BJ (cell line): Measurements from ENCODE around the gene RAD51B. TPM values are rescaled to one million over a fixed set of nuclear protein-coding genes. Genes with fewer than 3 reads are reported as not detected.

ENCODE experiments used
- CTCF ChIA-PET: fragments of 350-600 bp; formaldehyde crosslinking; extraction: SDS; loops from one replicate; lab custom pipeline; 2021; ENCODE audit warnings: antibody characterized with exemption, inconsistent platforms; lab: Yijun Ruan, JAX
- POLR2A ChIA-PET: fragments of 300-600 bp; sonication (Branson Sonifier 250); formaldehyde crosslinking; extraction: SDS; loops from one replicate; lab custom pipeline; 2021; ENCODE audit warnings: antibody characterized with exemption; lab: Charles Lee
- DNase-seq: peaks from one replicate; pipeline ENCODE4 v3.0.0-alpha.2; 2011; ENCODE audit warnings: low read depth
- H3K27me3 ChIP-seq: 2 replicates; pipeline ENCODE4 v1.6.0; 2011; ENCODE audit warnings: low read length; ENCODE audit not compliant: control insufficient read depth, insufficient read depth
- H3K36me3 ChIP-seq: 2 replicates; pipeline ENCODE4 v1.5.1; 2011; ENCODE audit warnings: low read length; ENCODE audit not compliant: control insufficient read depth, insufficient read depth
- H3K4me3 ChIP-seq: 2 replicates; pipeline ENCODE4 v1.5.1; 2011; ENCODE audit warnings: low read depth, mild to moderate bottlenecking, control low read depth, low read length
- CTCF ChIP-seq: IDR thresholded peaks from 2 replicates; pipeline ENCODE4 v1.5.1; 2011; ENCODE audit warnings: low read depth, mild to moderate bottlenecking, control low read depth, inconsistent platforms, low read length, moderate library complexity; ENCODE audit not compliant: insufficient read depth
- polyA plus RNA-seq: library from polyadenylated mRNA; depleted of rRNA; stranded (reverse); fragments of >200 nt; gene quantifications from 2 replicates; pipeline ENCODE4 v1.2.3, GENCODE V29; 2011

The RAD51B gene
- polyA plus RNA-seq, 1 experiment = 5.6 TPM

GRCh38 chr14:68140806-68141205, 321.2 kb downstream of the RAD51B start:
- no peak overlapping the region for H3K4me3 ChIP-seq
- DNase-seq = no peak
- TF ChIP-seq CTCF = no peak
- no peaks in the 10 kb centered on the region for H3K36me3 ChIP-seq
- no peaks in the 10 kb centered on the region for H3K27me3 ChIP-seq
- CTCF ChIA-PET = no interaction called here
- POLR2A ChIA-PET = no interaction called here

- no peak overlapping the region for H3K4me3 ChIP-seq
- CTCF ChIA-PET = no interaction called here
- no peak for DNase-seq
- no peaks in the 10 kb centered on the region for H3K36me3 ChIP-seq
- no peak for TF ChIP-seq CTCF
- H3K27me3 ChIP-seq = no peaks in the 10 kb centered on the region
- POLR2A ChIA-PET = interaction anchor here (0.6 kb wide), 1 partner anchor 251 kb away, joined by 4 read pairs; no protein-coding TSS in a partner anchor
Measured at GRCh38 chr14:68141281-68142088, 321.9 kb downstream of the RAD51B start.

GRCh38 chr14:68143341-68143841, 323.8 kb downstream of the RAD51B start:
- no peak for TF ChIP-seq CTCF
- Histone ChIP-seq H3K4me3 (no peak overlapping the region), H3K36me3 (no peaks in the 10 kb centered on the region), H3K27me3 (no peaks in the 10 kb centered on the region)
- CTCF ChIA-PET = interaction anchor here (0.7 to 0.9 kb wide), 2 partner anchors 59 to 200 kb away, joined by 3 read pairs; no protein-coding TSS in a partner anchor
- DNase-seq = no peak
- POLR2A ChIA-PET = interaction anchor here (0.6 kb wide), 1 partner anchor 49 kb away, joined by 5 read pairs; no protein-coding TSS in a partner anchor

- ChIA-PET POLR2A (no interaction called here), CTCF (interaction anchor here (0.9 kb wide), 1 partner anchor 200 kb away, joined by 3 read pairs; no protein-coding TSS in a partner anchor)
- no peak for DNase-seq
- Histone ChIP-seq H3K4me3 (no peak overlapping the region), H3K36me3 (no peaks in the 10 kb centered on the region), H3K27me3 (no peaks in the 10 kb centered on the region)
- TF ChIP-seq CTCF = no peak
Measured at GRCh38 chr14:68144051-68144681, 324.6 kb downstream of the RAD51B start.

GRCh38 chr14:68145036-68145435, 325.5 kb downstream of the RAD51B start:
- Histone ChIP-seq H3K27me3 (no peaks in the 10 kb centered on the region), H3K36me3 (no peaks in the 10 kb centered on the region), H3K4me3 (no peak overlapping the region)
- ChIA-PET CTCF (no interaction called here), POLR2A (no interaction called here)
- TF ChIP-seq CTCF = no peak
- DNase-seq = no peak
